Hypothalamus (tissue), 51 donors: ENCODE data around the gene TRDMT1.

Source experiments
- DNase-seq, 51 donors: peaks; one replicate each; lab custom pipeline; 2025; lab: John Stamatoyannopoulos, UW

Gene TRDMT1

DNA sequence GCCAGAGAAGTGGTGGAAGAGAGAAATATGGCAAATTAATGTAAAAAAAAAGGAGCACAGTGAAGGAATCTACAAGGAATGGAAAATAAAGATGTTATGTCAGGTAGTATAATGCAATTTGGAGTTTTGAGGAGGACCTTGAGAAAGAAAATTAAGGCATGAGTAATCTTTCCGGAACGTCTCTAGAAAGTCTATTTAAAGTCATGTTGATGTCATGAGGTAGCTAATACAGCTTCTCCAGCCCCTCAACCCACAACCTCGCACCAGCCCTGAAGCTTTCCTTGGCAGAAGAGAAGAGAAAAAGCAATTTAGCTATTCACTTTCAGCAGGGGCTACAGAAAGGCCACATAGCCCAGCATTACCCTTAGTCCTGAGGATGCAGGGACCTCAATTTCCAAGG, 22.5 kb downstream of the TRDMT1 start:
- DNase-seq: no peak

DNA sequence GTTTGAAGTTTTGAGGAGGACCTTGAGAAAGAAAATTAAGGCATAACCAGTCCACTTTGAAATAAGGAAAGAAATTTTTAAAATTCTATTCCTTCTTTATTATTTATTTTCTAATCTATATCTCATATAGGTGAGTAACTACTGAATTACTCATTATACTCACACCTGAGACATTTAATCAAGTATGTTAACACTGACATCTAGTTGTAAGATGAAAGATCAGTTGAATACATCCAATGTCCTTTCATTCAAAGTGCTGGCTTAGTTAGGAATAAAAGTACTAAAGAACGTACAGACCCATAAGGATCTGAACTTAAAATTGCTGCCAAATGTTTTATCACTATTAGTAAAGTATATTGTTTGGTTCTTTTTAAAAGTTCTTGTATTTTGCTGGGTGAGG, 23.5 kb downstream of the TRDMT1 start:
- DNase-seq: no peak

- no peak for DNase-seq
These were observed 24.5 kb downstream of the TRDMT1 start for GRCh38 chr10:17177014-17177413.

DNA sequence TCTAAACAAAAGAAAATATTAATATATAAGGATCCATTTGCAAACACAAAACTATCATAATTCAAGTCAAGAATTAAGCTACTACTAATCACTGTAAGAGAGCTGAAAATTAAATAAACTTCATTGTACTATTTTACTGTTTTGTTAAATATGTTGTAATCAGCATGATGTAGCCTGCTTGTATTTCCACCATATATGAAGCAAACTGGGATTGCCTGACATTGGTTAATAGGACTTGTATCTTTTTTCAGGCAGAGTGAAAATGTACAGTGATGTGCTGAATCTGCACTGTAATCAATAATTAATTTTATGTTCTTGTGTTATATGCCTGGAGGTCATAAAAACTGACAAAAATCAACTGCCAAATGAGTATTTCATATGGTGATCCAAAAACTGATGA, 25.4 kb downstream of the TRDMT1 start:
- DNase-seq: no peak

- no peak for DNase-seq
These were observed 25.9 kb downstream of the TRDMT1 start for GRCh38 chr10:17175551-17175950.

DNA sequence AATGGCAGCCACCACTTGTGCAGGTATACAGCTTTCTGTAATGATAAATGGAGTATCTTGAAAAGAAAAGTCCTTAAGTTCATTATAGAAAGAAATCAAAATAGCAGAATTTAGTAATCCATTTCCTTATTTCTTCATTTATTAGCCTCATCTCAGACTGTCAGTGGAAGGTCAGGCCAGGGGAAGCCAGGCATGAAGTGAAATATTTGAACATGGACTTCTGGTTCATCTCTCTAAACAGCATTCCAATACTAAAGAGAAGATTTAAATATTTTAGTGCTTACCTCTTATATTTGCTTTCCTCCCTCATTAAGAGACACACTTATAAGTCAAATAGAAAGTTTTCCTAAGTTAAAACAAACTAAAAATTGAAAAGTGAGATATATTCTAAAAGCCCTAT, 26.8 kb downstream of the TRDMT1 start:
- DNase-seq: no peak

DNA sequence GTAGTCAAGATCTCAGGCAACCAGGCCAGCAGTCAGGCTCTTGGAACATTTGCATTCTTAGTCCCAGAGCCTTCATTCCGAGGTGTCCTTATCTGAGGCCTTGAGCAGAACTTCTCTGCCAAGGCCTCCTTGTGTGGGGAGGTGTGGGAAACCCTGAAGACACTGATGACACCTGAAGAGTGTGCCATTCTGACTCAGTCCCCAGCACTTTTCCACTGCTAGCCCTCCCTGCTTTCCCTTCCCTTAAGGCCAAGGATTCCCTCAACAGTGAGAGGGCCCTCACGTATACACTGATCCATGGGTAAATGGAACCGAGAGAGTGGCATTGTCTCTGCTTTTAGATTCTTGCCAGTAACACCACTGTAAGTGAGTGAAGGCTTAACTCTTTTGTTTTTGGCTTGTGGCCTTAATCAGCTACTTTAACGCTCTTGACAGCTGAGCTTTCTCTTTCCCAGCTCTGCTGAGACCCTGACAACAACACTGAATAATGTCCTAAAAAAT, 30.3 kb downstream of the TRDMT1 start:
- no peak for DNase-seq

DNA sequence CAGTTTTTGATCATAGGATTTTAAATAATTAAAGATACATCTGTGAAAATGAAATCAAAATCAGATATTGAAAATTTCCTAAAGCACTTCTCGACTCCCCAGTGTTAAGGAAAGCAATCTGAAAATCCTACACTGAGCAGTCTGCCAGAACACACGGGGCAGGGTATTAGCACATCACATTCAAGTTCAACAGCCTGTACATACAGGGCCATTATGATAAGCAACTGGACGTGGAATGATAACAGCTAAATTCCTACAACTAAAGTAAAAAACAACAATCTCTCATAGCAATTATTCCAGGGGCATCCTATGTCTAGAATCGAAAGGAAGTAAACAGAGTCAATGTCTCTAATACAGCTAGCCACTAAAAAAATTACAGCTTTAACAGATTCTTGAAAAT, 31.7 kb downstream of the TRDMT1 start:
- no peak for DNase-seq

DNA sequence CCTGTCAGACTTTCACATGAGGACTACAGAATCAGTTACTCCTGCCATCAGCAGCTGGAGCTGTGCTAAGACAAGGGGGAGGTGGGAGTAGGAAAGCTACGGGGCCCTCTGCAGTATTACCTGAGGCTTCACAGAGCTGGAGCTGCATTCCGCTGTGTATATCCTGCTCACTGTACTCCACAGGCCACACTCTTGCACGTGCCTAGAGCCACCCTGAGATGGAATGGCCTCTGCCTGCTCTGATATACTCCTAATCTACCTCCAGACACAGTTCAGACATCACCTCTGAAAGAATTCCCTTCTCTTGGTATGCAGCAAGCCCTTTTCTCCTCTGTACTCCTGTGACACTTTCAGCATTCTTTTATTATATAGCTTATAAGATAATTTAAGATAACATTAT, 34.8 kb downstream of the TRDMT1 start:
- DNase-seq: no peak

DNA sequence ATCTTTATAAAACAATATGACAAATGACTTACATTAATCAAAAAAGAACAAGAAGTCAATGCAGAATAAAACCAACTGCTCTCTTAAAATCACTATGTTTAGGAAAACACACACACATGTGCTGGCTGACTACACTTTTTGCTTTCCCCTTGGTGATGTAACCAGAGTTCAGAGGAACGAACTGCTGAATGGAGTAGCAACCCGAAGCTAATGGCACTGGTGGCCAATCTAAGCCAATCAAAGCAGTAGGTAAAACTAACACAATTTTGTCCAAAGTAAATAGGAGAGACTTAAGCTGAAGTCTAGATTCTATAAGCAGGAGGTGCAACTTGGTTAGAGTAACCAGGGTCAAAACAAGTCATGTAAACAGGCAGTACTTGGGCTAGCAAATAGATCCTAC, 38.6 kb downstream of the TRDMT1 start:
- no peak for DNase-seq

DNA sequence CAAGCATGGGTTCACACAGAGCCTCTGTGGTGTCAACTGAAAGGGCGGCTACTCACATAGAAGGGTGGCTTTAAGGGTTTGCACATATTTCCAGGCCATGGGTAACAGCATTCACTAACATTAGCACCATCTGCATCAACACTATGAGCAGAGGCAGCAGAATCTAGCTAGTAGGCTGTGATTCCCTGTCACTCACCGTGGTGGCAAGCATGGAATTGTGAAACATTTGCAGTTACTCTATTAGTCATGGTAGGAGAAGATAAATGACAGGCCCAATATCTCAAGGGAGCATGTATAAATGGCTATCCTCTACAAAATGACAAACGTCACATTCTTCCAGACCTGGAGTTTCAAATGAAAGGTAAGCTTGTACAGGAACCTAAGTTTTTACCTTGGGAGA, 39.7 kb downstream of the TRDMT1 start:
- DNase-seq: no peak

DNA sequence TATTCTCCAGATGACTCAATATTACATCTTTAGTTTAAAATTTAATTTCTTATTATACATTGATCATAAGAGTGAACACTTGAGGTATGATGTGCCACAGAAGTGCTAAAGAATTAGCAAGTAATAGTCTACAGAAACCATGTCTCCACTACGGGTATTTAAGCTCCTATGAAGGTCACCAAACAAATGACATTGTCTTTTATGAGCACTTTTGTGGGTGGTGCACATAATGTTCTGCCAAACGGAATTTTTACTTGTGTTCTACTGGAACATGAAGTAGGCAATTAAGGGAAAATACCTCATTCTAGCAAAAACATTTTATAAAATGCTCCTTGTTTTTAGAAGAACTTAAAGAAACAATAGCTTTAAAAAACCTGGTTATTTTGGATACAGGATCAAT, 44.4 kb downstream of the TRDMT1 start:
- DNase-seq: no peak

DNA sequence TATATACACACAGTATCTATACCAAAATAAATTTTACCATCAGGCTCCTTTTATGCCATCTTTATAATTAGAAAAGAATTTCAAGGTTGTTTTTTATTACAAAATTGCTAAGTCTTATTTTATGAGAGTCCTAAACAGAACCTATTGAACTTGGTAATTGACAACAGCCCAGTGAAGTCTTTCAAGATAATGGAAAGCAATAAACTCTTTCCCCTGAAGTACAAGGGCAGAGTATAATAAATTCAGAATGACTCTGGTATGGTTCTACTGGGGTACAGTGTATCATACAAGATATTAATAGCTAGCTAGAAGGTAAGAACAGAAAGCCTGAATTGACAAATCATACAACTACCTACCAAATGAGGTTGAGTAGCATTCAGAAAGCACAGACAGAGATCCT, 45.6 kb downstream of the TRDMT1 start:
- DNase-seq: no peak

GRCh38 chr10:17154116-17154515, 47.4 kb downstream of the TRDMT1 start:
- no peak for DNase-seq

DNA sequence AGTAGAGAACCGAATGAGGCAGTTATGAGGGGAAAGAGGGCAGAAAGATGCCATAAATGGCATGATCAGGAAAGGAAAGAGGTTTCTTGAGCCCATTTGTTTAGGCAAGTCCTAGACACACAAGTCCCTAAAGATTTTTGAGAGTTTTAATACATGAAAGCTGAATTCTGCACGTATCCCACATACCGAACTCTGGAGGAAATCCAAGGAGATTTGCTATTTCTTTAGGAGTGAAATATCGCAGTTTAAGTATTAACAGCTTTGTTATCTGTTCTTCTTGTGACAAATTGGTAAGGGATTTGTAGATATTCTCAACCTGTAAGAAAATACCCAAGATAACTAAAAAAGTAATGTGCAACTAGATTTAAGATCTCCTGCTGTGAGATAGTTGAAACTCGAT, 48.2 kb downstream of the TRDMT1 start:
- no peak for DNase-seq

DNA sequence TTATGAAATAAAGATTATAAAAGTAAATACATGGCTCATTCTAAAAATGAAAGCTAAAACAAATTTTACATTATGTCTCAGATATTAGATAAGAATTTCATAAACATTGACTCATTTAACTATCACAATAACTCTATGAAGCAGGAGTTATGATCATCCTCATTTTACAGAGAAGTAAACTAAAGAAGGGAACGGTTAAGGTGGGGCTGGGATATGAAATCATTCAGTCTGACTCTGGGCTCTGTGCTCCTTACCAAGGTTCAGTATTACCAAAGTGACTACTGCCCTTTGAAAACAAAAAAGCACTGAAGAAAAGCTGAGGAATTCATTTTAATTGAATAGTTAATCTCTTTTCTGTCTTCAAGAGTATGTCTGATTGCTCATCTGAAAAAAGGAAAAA, 49.8 kb downstream of the TRDMT1 start:
- DNase-seq: no peak

DNA sequence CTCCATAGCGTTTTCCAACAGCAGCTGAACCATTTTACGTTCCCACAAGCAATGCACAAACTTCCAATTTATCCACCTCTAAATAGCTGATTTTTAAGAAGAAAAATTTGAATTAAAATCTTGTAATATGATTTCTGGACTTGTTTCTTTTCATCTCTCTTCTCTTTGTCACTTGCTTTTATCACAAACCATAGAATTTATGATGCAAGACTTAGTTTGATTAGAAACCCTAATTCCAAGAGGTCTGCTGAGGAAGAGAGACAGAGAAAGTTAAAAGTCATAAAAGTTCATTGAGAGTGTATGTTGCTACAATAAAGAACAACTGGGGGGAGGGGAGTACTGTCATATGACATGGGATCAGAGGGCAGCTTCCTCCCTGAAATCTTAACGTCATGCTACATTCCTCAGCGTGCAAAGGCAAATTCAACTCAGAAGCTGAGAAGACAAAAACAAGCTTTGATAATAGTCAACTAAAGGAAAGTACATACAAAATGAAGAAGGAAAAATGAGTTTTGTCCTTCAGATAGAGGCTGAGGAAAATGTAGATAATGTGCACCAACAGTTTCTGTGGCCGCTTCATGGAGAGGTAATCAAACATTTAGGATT, 53.5 kb downstream of the TRDMT1 start:
- no peak for DNase-seq

- no peak for DNase-seq
These were observed 54.6 kb downstream of the TRDMT1 start for GRCh38 chr10:17146892-17147291.

- DNase-seq: no peak
These were observed 56.2 kb downstream of the TRDMT1 start for GRCh38 chr10:17145239-17145638.

- DNase-seq: no peak
These were observed 56.7 kb downstream of the TRDMT1 start for GRCh38 chr10:17144757-17145156.

DNA sequence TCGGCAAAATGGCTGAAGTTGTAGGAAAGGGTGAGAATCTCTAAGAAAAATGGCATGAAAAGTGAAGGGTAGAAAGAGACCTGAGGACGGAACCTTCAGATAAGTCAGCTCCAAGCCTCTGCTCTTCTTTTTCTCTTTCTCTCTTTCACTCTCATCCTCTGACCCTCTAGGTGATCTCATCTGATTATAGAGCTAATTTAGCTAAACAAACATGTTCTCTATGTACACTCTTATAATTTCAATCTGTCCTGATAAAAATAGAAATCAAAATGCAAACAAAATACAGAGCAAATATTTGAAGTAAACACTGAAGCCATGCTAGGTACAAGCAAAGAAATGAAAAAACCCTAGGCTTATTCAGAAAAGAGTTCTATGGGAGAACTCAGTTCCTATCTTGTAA, 57.4 kb downstream of the TRDMT1 start:
- no peak for DNase-seq

GRCh38 chr10:17143055-17143690, 58.3 kb downstream of the TRDMT1 start:
- no peak for DNase-seq
